Measurements from ENCODE around the gene ARPP21.

GRCh38 chr3:35602395-35602936 is 36.9 kb upstream of the ARPP21 start:
- TF ChIP-seq CTCF (IDR thresholded peaks at IDR 0.05) (no peak), POLR2A (IDR thresholded peaks at IDR 0.05) (no peak)
